K562 (cell line): ENCODE data around the gene XIRP1. TPM values are rescaled to one million over a fixed set of nuclear protein-coding genes. Genes with fewer than 3 reads are reported as not detected.

ENCODE experiments used
- ETV1 ChIP-seq: fragments of 450-650 bp; conservative IDR thresholded peaks from 2 replicates; pipeline ENCODE4 v1.6.1; 2016; ENCODE audit warnings: missing genetic modification characterization, control low read depth, low read depth, missing compliant biosample characterization
- GABPA ChIP-seq: fragments of 200-800 bp; sonication (Bioruptor generic); conservative IDR thresholded peaks from 2 replicates; pipeline ENCODE4 v1.6.1; 2016; ENCODE audit warnings: low read depth, missing genetic modification characterization, missing compliant biosample characterization
- NR2C1 ChIP-seq, 2 experiments: fragments of 450-650 bp; IDR thresholded peaks; 2 replicates each; pipeline ENCODE4 v1.6.1; 2017; ENCODE audit warnings: mild to moderate bottlenecking in 2 of 2, antibody characterized with exemption in 1 of 2, inconsistent platforms in 1 of 2, missing compliant biosample characterization in 1 of 2, missing genetic modification characterization in 1 of 2
- SNIP1 ChIP-seq: fragments of 450-650 bp; IDR thresholded peaks from 2 replicates; pipeline ENCODE4 v1.7.1; 2017; ENCODE audit warnings: low read depth, mild to moderate bottlenecking
- ZNF318 ChIP-seq, 2 experiments: fragments of 450-650 bp; IDR thresholded peaks; 2 replicates each; pipeline ENCODE4 v1.6.1; 2016; ENCODE audit warnings: mild to moderate bottlenecking in 2 of 2, borderline replicate concordance in 1 of 2, low read depth in 1 of 2, moderate library complexity in 1 of 2
- polyA plus RNA-seq, 8 experiments: library from polyadenylated mRNA; depleted of rRNA in 4 of 8; stranded (reverse) in 5 of 8; unstranded in 3 of 8; fragments of >200 nt; fragmentation: Nextera tagmentation in 2 of 8; fragmentation: Illumina TruSeq in 1 of 8; extraction: Ambion mirVana in 2 of 8; extraction: Trizol in 1 of 8; gene quantifications; 2 replicates each; pipeline versions ENCODE4 v1.2.1 to v1.2.3, GENCODE V29; 2011 to 2014; ENCODE audit warnings: inconsistent platforms in 1 of 8, missing spikeins in 1 of 8
- total RNA-seq, 7 experiments: library from RNA; depleted of rRNA in 6 of 7; stranded (reverse); fragments of >200 nt in 6 of 7; fragmentation: Illumina TruSeq in 2 of 7; extraction: Trizol in 2 of 7; gene quantifications; 2 replicates each; pipeline versions ENCODE4 v1.2.1 to v1.2.3, GENCODE V29; 2011 to 2021; ENCODE audit warnings: low replicate concordance in 1 of 7
- TF ChIP-seq, protein P1 (sequence below): fragments of 450-650 bp; IDR thresholded peaks from 2 replicates; pipeline ENCODE4 v1.6.1; 2016; ENCODE audit warnings: mild to moderate bottlenecking, moderate library complexity

Gene XIRP1
- total and polyA plus RNA-seq, 9 of the 15 experiments (the other 6 are each of a cell fraction or from before 2014, with no cell fraction given): 0.03 to 0.27 (median 0.08) TPM; not detected in 3

- TF ChIP-seq ZNF318 (IDR thresholded peaks at IDR 0.05; ENCODE audit: borderline replicate concordance in 1 of 2, low read depth in 1 of 2) (no peak), GABPA (tag) (peak; percentile 88), SNIP1 (no peak), NR2C1 (IDR thresholded peaks at IDR 0.05) (no peak), NR2C1 (tag; IDR thresholded peaks at IDR 0.05) (0 out of 2 replicates have a peak, but pooled peaks have one; percentile 51), ETV1 (tag) (peak; percentile 68; the same call in 1 of the 2 replicates)
- TF ChIP-seq, protein P1, sequence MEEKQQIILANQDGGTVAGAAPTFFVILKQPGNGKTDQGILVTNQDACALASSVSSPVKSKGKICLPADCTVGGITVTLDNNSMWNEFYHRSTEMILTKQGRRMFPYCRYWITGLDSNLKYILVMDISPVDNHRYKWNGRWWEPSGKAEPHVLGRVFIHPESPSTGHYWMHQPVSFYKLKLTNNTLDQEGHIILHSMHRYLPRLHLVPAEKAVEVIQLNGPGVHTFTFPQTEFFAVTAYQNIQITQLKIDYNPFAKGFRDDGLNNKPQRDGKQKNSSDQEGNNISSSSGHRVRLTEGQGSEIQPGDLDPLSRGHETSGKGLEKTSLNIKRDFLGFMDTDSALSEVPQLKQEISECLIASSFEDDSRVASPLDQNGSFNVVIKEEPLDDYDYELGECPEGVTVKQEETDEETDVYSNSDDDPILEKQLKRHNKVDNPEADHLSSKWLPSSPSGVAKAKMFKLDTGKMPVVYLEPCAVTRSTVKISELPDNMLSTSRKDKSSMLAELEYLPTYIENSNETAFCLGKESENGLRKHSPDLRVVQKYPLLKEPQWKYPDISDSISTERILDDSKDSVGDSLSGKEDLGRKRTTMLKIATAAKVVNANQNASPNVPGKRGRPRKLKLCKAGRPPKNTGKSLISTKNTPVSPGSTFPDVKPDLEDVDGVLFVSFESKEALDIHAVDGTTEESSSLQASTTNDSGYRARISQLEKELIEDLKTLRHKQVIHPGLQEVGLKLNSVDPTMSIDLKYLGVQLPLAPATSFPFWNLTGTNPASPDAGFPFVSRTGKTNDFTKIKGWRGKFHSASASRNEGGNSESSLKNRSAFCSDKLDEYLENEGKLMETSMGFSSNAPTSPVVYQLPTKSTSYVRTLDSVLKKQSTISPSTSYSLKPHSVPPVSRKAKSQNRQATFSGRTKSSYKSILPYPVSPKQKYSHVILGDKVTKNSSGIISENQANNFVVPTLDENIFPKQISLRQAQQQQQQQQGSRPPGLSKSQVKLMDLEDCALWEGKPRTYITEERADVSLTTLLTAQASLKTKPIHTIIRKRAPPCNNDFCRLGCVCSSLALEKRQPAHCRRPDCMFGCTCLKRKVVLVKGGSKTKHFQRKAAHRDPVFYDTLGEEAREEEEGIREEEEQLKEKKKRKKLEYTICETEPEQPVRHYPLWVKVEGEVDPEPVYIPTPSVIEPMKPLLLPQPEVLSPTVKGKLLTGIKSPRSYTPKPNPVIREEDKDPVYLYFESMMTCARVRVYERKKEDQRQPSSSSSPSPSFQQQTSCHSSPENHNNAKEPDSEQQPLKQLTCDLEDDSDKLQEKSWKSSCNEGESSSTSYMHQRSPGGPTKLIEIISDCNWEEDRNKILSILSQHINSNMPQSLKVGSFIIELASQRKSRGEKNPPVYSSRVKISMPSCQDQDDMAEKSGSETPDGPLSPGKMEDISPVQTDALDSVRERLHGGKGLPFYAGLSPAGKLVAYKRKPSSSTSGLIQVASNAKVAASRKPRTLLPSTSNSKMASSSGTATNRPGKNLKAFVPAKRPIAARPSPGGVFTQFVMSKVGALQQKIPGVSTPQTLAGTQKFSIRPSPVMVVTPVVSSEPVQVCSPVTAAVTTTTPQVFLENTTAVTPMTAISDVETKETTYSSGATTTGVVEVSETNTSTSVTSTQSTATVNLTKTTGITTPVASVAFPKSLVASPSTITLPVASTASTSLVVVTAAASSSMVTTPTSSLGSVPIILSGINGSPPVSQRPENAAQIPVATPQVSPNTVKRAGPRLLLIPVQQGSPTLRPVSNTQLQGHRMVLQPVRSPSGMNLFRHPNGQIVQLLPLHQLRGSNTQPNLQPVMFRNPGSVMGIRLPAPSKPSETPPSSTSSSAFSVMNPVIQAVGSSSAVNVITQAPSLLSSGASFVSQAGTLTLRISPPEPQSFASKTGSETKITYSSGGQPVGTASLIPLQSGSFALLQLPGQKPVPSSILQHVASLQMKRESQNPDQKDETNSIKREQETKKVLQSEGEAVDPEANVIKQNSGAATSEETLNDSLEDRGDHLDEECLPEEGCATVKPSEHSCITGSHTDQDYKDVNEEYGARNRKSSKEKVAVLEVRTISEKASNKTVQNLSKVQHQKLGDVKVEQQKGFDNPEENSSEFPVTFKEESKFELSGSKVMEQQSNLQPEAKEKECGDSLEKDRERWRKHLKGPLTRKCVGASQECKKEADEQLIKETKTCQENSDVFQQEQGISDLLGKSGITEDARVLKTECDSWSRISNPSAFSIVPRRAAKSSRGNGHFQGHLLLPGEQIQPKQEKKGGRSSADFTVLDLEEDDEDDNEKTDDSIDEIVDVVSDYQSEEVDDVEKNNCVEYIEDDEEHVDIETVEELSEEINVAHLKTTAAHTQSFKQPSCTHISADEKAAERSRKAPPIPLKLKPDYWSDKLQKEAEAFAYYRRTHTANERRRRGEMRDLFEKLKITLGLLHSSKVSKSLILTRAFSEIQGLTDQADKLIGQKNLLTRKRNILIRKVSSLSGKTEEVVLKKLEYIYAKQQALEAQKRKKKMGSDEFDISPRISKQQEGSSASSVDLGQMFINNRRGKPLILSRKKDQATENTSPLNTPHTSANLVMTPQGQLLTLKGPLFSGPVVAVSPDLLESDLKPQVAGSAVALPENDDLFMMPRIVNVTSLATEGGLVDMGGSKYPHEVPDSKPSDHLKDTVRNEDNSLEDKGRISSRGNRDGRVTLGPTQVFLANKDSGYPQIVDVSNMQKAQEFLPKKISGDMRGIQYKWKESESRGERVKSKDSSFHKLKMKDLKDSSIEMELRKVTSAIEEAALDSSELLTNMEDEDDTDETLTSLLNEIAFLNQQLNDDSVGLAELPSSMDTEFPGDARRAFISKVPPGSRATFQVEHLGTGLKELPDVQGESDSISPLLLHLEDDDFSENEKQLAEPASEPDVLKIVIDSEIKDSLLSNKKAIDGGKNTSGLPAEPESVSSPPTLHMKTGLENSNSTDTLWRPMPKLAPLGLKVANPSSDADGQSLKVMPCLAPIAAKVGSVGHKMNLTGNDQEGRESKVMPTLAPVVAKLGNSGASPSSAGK: no peak
Observed at GRCh38 chr3:39177708-39178332, 14.6 kb downstream of the XIRP1 start (continued).
